IPS-NIHi7 (cell line): ENCODE measurements around the gene MBNL2.

ENCODE experiments used
- DNase-seq: peaks from one replicate; pipeline ENCODE4 v3.0.0; 2012; ENCODE audit warnings: mixed read lengths; ENCODE audit errors: extremely low spot score

Gene MBNL2

GRCh38 chr13:97274829-97275649, 52.9 kb downstream of the MBNL2 start:
- no peak for DNase-seq

GRCh38 chr13:97275776-97276501, 53.8 kb downstream of the MBNL2 start:
- no peak for DNase-seq

GRCh38 chr13:97276862-97277269, 54.7 kb downstream of the MBNL2 start:
- no peak for DNase-seq

- DNase-seq = no peak
Observed at GRCh38 chr13:97278435-97279411, 56.6 kb downstream of the MBNL2 start.

- no peak for DNase-seq
Observed at GRCh38 chr13:97279913-97280312, 57.8 kb downstream of the MBNL2 start.

GRCh38 chr13:97280478-97280877, 58.3 kb downstream of the MBNL2 start:
- DNase-seq = no peak

GRCh38 chr13:97281028-97281427, 58.9 kb downstream of the MBNL2 start:
- DNase-seq = no peak

- no peak for DNase-seq
Observed at GRCh38 chr13:97282705-97283104, 60.6 kb downstream of the MBNL2 start.

- DNase-seq = no peak
Observed at GRCh38 chr13:97283888-97284287, 61.8 kb downstream of the MBNL2 start.

GRCh38 chr13:97284558-97284957, 62.4 kb downstream of the MBNL2 start:
- no peak for DNase-seq

GRCh38 chr13:97285221-97285955, 63.3 kb downstream of the MBNL2 start:
- DNase-seq = no peak

- no peak for DNase-seq
Observed at GRCh38 chr13:97286317-97287046, 64.3 kb downstream of the MBNL2 start.

- no peak for DNase-seq
Observed at GRCh38 chr13:97287047-97287383, 64.9 kb downstream of the MBNL2 start.

GRCh38 chr13:97288486-97288900, 66.4 kb downstream of the MBNL2 start:
- DNase-seq = no peak

- no peak for DNase-seq
Observed at GRCh38 chr13:97289514-97290298, 67.6 kb downstream of the MBNL2 start.

GRCh38 chr13:97295283-97296182, 73.4 kb downstream of the MBNL2 start:
- no peak for DNase-seq

- no peak for DNase-seq
Observed at GRCh38 chr13:97296740-97297139, 74.6 kb downstream of the MBNL2 start.

- DNase-seq = no peak
Observed at GRCh38 chr13:97298816-97299215, 76.7 kb downstream of the MBNL2 start.

- no peak for DNase-seq
Observed at GRCh38 chr13:97300871-97301270, 78.7 kb downstream of the MBNL2 start.
